IPS-NIHi7 (cell line): Measurements from ENCODE around the gene TNRC6B.
A peak's percentile ranks its signal among the peaks of the same experiment; 100 is the strongest.

ENCODE experiments used
- DNase-seq: peaks from one replicate; pipeline ENCODE4 v3.0.0; 2012; ENCODE audit warnings: mixed read lengths; ENCODE audit errors: extremely low spot score

The TNRC6B gene

GRCh38 chr22:40238425-40239344, 61.0 kb downstream of the TNRC6B start:
- DNase-seq, result no peak

- no peak for DNase-seq
These were observed 61.6 kb downstream of the TNRC6B start for GRCh38 chr22:40239345-40239683.

- DNase-seq, result no peak
These were observed 62.4 kb downstream of the TNRC6B start for GRCh38 chr22:40240160-40240559.

GRCh38 chr22:40240686-40241085, 63.0 kb downstream of the TNRC6B start:
- DNase-seq, result no peak

- no peak for DNase-seq
These were observed 63.6 kb downstream of the TNRC6B start for GRCh38 chr22:40241200-40241763.

- DNase-seq, result no peak
These were observed 66.2 kb downstream of the TNRC6B start for GRCh38 chr22:40243891-40244290.

- DNase-seq, result no peak
These were observed 66.9 kb downstream of the TNRC6B start for GRCh38 chr22:40244586-40244985.

- DNase-seq, result no peak
These were observed 70.3 kb downstream of the TNRC6B start for GRCh38 chr22:40247976-40248375.

GRCh38 chr22:40249286-40249685, 71.6 kb downstream of the TNRC6B start:
- DNase-seq, result no peak

GRCh38 chr22:40250608-40251007, 72.9 kb downstream of the TNRC6B start:
- DNase-seq, result no peak

- DNase-seq, result no peak
These were observed 73.4 kb downstream of the TNRC6B start for GRCh38 chr22:40251106-40251505.

GRCh38 chr22:40252146-40252545, 74.4 kb downstream of the TNRC6B start:
- no peak for DNase-seq

- no peak for DNase-seq
These were observed 78.8 kb downstream of the TNRC6B start for GRCh38 chr22:40256516-40256915.

GRCh38 chr22:40258017-40258416, 80.3 kb downstream of the TNRC6B start:
- no peak for DNase-seq

- no peak for DNase-seq
These were observed 80.8 kb downstream of the TNRC6B start for GRCh38 chr22:40258501-40258915.

GRCh38 chr22:40261783-40262182, 84.1 kb downstream of the TNRC6B start:
- DNase-seq, result no peak

- DNase-seq, result peak; percentile 44
These were observed 85.5 kb downstream of the TNRC6B start for GRCh38 chr22:40263191-40263590.

- DNase-seq, result no peak
These were observed 88.1 kb downstream of the TNRC6B start for GRCh38 chr22:40265783-40266182.

GRCh38 chr22:40270031-40270430, 92.3 kb downstream of the TNRC6B start:
- DNase-seq, result no peak

- no peak for DNase-seq
These were observed 93.1 kb downstream of the TNRC6B start for GRCh38 chr22:40270748-40271373.

GRCh38 chr22:40271440-40271839, 93.7 kb downstream of the TNRC6B start:
- DNase-seq, result no peak

GRCh38 chr22:40273319-40273718, 95.6 kb downstream of the TNRC6B start:
- DNase-seq, result no peak
